HG03439 (cell line): ENCODE measurements around the gene DOCK9.

Source experiments
- ATAC-seq: cut with Tn5 transposase; IDR thresholded peaks from one replicate; pipeline ENCODE4 v1.9.1; 2021; ENCODE audit warnings: mild to moderate bottlenecking, moderate library complexity; ENCODE audit not compliant: unreplicated experiment

The DOCK9 gene

DNA sequence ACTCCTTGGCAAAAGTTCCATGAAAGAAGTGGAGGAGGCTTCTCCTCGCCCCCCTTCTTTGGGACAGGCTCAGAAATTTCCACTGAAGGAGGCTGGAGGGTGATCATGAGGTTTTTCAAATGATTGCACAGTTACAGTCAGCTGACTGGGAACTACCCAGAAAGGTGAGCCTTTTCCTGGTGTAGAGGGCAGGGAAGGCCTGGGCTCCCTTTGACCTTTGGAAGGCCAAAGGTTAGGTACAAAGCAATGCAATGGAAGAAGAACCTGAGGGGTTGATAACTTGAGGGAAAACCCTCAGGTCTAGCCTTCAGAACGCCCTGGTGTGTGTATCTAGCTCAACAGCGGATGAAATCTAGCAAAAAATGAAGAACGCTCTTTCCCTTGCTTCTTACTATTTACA lies 175.3 kb downstream of the DOCK9 start:
- ATAC-seq: no peak

DNA sequence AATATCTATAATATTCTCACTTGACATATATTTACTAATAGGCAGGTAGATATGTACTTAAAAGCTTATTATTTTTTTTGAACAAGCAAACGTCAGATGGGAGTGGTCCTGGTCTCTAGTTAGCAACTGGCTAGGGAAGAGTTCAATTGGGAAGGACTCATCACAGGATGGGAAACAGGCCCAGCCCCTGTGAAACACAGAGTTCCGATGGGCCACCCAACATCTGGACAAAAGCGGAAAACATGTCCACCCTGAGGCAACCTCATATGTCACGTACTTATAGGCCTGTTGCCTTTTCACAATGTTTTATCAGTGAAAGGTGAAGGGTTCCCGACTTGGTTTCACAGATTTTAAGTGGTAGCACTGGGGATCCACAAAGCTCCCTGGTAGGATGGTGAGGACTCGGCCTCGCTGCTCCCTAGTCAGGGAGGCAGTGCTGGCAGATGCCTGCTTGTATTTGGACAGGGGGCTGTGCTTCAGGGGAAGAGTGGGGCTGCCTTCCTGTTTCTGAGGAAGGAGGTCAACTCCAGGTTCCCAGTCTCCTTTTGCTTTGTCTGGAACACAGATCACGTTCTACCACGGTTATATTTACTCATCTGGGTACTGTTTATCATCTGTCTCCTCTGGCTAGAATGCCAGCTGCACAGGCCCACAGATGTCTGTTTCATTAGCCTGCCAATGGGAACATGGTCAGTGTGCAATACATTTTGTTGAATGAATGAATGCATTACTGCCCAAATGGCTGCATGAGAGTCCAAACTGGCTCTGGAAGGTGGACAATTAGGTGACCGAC lies 176.0 kb downstream of the DOCK9 start:
- no peak for ATAC-seq

DNA sequence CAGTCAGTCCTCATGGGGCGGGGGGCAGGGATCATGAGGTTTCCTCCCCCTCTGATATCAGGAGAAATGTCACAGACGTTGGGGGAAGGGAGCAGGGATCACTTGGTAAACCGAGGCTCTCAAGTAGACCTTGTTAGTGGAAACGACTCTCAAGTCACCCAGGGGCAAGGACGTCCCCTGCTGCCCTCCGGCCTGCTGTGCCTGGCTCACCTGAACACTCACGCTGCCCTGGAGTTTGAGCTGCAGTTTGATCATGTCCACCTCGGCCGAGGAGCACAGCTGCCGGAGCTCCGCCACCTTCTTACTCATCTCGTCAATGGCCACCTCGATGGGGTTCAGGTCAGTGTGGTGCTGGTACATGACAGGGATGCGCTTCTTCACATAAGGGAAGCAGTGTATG lies 177.8 kb downstream of the DOCK9 start:
- no peak for ATAC-seq

DNA sequence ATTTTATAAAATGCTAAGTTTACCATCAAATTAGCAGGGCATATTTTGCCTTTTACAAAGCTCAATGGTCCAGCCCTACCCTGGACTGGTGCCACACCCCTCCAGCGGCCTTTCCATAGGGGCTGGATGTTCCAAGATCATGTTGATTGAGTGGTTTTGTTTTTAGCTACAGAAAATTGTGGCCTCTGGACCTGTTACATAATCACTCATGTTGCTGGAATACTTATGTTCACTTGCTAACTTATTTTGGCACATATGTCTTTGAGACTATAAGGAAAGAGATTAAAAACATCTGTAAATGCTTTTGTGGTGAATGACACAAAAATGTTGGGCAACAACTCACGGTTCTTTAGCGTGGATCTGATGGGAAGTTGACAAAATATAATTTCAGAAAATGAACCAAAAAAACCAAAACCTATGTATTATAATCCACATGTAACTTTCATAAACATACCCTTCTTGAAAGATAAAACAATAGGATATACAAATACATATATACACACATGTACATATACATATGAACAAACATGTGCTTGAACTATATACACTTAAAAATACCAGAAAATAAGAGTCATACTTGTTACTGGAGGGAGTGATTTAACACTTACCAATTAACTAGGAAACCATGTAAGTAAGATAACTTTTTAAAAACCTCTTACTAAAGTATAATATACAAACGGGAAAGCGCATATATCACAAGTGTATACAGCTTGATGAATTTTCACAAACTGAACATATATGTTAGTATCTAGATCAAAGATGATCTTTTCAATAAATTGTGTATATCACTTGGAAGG lies 178.8 kb downstream of the DOCK9 start:
- ATAC-seq: no peak

DNA sequence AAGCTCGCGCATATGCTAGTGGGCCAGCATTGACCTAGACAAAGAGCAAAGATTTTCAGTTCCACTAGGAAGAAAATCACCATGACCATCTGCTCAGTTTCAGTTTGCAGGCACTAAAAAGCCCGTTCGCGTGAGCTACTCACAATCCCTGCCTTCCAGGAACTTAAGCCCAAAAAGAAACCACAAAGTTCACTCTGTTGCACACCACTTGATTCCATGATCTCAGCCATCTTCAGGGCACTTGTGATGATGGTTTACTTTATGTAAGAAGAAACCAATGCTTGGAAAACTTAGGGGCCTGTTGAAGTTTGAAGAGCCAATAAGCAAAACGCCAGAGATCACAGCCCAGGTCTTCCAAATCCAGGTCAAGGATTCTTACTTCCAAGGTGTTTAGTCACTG lies 180.4 kb downstream of the DOCK9 start:
- ATAC-seq: no peak

DNA sequence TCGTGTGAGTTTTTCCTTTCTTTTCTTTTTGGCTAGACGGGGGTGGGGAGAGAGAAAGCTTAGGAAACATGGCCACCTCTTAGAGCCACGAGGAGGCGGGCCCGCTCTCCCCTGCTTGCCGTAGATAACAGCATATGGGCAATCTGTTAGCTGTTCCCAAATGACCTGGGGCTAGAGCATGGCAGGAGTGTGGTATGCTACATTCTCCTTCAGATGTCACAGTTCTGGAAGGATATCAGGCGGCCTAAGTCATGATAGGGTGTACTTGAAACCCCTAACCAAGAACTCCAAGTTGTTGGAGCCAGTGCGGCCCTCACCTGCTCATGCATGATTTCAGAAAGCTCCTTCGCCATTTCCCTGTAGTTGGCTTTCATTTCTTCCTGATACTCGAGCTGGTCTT lies 181.1 kb downstream of the DOCK9 start:
- no peak for ATAC-seq

DNA sequence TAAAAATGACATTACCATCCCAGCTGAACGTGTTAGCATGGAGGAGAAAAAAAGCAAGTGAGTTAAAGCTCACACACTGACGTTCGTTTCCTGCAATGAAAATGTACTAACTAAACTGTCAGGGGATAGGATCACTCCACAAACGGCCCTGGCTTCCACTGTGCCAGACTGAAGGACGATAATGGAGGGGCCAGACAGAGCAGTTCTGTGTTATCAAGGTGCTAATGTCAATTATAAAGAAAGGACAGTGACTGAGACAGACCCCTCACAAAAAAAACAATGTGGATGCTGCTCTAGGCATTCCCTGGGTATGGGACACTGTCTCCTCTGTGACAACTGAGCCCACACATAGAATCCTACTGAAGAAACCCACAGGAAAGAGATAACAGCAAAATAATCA lies 181.7 kb downstream of the DOCK9 start:
- no peak for ATAC-seq

DNA sequence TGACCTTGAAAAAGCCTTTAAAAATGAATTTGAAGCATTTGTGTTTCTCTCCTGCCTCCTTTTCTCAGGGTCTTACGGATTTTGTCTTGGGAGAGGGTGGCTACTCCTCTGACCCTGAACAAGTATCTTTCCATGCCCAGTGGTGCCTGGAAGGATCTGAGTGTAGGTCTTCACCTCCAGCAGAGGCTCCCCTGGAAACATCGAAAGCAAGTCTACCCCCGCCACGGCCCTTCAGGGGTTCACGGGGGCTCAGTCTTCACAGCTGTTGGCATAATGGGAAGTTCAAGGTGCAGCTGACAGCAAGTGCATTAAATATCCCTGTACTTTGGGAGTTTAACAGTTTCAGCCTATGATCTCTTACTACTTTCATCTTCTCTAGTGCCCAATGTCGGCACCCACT lies 182.6 kb downstream of the DOCK9 start:
- ATAC-seq: no peak

DNA sequence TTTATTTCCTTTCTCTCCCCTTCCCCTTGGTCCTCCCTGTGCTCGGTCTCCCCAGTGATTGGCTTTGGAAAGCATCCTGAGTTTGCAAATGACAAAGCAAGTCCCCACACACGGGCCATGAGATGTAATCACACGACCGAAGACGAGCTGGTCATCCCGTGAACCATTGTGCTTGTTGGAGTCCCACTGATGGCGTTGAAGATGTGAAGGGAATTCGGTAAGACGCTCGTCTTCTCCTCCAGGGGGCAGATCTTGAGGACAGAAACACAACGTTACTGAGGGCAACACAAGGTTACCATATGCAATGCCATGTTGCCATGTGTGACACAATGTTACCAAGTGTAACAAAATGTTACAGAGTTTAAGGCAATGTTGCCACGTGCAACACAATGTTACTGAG lies 183.4 kb downstream of the DOCK9 start:
- no peak for ATAC-seq

DNA sequence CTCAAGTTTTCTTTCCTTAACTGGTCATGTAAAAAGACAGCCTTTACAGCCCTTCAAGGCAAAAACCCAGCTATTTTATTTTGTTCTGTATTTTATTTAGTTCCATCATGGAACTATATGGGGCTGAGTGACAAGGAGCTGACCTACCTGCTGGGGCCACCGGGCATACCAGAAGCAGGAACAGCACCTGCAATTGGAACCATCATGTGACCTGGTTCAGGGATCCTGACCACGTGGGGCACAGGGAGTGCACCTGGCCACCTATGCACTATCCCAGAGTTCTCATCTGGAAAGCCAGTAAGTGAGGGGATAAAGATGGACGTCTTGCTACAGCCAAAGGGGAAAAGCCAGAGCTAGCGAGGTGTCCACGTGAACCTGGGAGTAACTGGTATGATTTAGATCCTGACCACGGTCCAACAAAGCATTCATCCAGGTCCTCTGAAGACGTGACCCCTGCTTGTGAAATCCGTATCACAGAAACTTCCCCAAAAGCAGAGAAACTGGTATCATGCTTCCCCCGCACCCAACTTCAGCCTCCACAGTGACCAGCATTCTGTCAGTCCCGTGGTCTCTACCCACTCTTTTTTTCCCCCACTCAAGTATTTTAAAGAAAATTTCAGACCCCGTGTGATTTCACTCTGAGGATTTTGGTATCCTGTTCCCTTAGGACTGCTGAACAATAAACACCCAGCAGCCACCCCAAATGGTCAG lies 184.9 kb downstream of the DOCK9 start:
- ATAC-seq: no peak

DNA sequence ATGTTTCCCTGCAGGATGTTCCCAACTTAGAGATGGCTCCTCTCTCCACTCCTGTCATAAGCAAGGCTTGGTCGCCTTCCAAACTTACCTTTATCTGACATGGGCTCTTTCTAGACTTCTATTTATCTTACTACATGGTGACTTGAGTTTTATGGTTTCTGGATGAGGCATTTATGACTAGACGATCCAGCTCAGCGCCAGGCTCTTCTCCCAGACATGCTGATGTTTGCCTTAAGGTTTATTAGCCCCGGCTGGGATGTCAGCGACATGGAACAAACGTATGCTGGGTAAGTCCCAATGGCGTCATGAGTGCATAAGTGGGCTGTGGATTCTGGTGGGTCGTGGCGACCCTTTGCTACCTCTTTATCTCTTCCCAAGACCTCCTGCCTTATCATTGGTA lies 185.5 kb downstream of the DOCK9 start:
- ATAC-seq: no peak

DNA sequence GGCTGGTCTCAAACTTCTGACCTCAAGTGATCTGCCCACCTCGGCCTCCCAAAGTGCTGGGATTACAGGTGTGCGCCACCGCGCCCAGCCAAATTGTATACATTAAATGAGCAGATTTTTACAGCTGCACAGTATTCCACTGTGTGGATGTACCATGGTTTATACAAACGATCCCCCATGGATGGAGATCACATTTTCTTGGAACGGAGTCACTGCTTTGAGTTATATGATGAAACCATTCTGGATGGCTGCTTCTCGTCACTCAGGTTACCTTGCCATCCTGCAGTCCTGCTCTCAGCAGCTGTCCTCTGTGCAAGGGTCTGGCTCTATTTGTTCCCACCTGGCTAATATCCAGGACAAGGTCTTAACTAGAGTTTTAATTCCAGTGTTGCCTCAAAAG lies 186.3 kb downstream of the DOCK9 start:
- no peak for ATAC-seq

DNA sequence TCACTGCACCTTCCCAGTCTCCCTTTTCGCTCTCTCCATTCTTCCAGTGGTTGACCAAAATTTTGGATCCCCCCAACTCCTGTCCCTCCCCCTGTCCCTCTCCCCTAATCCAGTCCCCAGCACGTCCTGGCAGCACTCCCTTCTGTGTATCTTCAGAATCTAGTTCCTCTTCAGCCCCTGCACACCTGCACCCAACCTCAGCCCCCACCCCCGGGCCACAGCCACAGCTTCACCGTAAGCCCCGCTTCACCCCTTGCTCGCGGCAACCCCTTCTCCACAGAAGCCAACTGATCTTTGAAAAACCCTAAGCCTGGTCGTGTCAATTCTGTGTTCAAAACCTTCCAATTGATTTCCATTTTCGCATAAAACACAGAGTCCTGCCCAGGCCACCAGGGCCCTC lies 189.9 kb downstream of the DOCK9 start:
- no peak for ATAC-seq

DNA sequence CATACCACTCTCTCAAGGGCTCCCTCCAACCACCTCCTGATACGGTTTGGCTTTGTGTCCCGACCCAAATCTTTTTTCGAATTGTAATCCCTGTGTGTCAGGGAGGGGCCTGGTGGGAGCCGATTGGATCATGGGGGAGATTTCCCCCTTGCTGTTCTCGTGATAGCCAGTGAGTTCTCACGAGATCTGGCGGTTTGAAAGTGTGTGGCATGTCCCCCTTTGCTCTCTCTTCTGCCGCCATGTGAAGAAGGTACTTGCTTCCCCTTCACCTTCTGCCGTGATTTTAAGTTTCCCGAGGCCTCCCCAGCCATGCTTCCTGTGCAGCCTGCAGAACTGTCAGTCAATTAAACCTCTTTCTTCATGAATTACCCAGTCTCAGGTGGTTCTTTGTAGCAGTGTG lies 190.7 kb downstream of the DOCK9 start:
- no peak for ATAC-seq

DNA sequence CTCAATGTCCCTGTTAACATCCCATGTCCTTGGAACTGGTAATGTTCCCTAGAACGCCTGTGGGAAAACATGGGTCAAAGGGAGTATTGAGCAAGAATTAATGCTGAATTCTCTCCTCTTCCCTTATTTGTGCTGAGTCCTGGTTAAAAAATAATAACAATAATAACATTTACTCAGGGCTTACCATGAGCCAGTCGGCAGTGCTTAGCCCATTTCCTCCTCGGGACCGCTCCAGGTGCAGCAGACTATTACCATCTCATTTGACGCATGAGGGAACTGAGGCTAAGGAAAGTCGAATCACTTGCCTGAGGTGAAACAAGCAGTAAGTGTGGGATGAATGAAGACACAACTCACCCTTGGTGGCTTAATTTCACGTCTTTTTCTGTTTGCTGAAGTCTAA lies 191.8 kb downstream of the DOCK9 start:
- no peak for ATAC-seq

DNA sequence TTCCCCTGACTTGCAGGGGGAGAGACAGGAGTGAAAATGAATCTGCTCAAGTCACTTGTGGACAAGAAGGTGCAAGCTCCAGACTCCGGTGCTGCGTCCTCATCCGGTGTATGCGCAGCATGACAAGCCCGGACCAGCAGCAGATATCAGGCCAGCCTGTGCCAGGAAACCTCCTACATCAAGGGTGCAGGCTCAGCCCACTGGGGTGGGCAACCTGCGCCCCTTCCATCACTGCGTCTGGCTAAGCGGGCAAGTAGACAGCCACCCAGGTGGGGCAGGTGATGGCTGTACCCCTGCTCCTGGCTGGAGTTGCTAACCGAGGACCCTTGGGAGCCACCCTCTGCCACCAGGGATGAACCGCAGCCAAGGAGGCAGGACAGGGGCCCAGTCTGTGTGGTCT lies 192.5 kb downstream of the DOCK9 start:
- ATAC-seq: no peak

DNA sequence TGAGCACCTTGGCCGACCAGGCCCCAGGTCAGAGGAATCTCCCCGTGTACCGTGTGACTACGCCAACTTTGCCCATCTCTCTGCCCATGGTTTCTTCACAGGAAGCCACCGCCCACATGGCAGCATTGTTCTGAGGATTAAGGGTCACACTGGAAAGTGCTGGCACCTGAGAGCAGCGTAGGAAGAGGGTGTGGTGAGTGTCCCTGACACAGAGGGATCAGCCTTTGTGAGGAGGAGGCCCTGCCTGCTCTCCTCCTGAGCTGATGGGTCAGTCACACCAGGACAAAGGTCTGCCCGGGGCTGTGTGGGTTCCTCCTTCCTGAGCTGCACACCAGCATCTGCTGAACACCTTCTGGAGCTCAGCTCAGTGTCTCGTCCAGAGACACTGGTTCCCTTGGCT lies 193.2 kb downstream of the DOCK9 start:
- no peak for ATAC-seq

DNA sequence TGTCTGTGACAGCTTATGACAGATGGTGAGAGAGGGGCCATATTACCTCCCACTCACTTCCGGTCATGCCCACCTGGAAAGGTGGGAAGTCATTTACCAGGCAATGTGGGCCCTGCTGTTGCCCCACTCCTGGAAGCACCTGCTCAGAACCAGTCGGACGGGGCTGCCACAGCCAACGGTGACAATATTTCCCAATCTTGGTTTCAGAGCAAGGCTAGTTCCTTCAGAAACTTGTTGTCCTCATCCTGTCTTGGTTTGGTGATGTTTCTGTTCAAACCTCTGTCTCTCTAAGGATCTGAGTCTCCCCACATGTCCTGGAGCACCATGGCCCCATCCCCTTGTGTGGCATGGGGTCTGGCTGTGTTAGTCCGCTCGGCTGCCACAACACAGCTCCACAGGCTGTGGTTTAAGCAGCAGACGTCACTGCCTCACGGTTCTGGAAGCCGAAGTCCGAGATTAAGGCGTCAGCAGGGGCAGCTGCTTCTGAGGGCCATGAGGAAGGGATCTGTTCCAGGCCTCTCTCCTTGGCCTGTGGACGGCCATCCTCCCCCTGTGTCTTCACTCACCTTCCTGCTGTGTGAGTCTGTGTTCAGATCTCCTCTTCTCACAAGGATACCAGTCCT lies 193.9 kb downstream of the DOCK9 start:
- no peak for ATAC-seq

DNA sequence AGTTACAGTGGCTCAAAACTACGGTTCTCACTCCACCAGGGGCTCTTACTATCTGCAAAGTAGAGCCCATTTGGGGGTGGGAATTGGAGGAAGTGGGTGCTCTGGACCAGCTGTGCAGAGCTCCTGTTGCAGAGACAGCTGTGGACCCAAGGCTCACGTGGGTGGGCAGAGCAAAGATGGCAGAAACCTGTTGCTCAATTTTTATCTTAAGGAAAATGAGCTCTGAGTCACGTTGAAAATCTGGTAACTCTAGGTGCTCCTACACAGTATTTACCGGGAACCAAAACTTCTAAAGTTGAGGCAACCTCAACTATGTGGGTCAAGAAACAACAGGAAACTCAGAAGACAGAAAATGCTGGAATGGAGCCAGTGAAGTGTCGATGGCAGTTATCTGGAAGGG lies 195.2 kb downstream of the DOCK9 start:
- ATAC-seq: no peak

DNA sequence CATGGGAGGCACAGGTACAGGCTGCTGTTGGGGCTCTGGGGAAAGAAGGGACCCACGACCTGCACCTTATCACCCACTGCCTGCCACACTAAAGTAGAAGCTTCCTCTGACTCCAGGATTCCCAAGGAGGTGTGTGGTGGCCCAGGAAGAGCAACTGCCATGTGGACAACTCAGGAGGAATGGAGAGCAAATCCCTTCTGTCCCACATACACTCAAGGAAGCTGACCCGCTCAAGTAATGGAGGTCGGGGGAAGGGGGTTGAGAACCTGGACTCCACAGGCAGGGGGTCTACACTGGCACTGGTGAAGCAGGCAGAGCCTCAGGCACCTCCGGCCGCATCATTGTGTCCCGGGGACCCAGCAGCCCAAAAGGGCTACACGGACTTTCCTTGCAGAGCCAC lies 196.0 kb downstream of the DOCK9 start:
- no peak for ATAC-seq

DNA sequence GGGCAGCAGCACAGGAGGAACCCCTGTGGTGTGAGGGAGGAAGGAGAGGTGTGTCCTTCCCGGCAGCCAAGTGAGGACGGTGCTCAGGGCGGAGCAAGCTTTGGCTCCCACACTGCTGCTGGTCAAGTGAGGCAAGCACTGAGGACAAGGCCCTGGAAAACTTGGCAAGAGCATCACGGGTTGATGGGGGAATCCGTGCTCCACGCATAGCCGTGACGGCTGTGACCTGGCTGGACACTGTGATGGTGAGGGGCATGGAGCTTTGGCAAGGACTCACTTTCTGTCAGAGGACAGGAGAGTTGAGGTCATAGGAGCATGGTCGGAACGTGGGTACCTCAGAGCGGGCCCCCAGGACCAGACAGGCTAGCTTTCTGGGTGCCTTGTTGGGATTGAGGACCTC lies 196.4 kb downstream of the DOCK9 start:
- no peak for ATAC-seq
